IMR-90 (cell line): ENCODE results near the gene MYOZ3. TPM values are rescaled to one million over a fixed set of nuclear protein-coding genes. Genes with fewer than 3 reads are reported as not detected.

Experiments
- ATAC-seq: fragments of 200-7000 bp; cut with Tn5 transposase; 2 replicates; pipeline ENCODE4 v1.9.1; 2020; ENCODE audit warnings: low read depth, mild to moderate bottlenecking, moderate library complexity
- BruUV-seq: library from RNA; stranded (reverse); fragments of 400-500 nt; replicated peaks from 2 replicates; lab custom pipeline; 2021; lab: Mats Ljungman, UMichigan
- CTCF ChIA-PET: fragments of 300-600 bp; formaldehyde crosslinking; extraction: SDS; loops from one replicate; lab custom pipeline; 2021; ENCODE audit warnings: antibody characterized with exemption; lab: Yijun Ruan, JAX
- POLR2A ChIA-PET: fragments of 300-600 bp; sonication (Branson Sonifier 250); formaldehyde crosslinking; loops from one replicate; lab custom pipeline; 2022; ENCODE audit warnings: antibody characterized with exemption; ENCODE audit not compliant: unreplicated experiment; lab: Charles Lee
- DNase-seq: peaks from one replicate; pipeline ENCODE4 v3.0.0; 2013
- H2AFZ ChIP-seq: replicated peaks from 2 replicates; pipeline ENCODE3; 2013; ENCODE audit warnings: low read length, mild to moderate bottlenecking; ENCODE audit not compliant: poor library complexity
- H2AK5ac ChIP-seq: 2 replicates; pipeline ENCODE4 v1.6.1; 2013; ENCODE audit warnings: low read depth, low read length, inconsistent platforms
- H2AK9ac ChIP-seq: replicated peaks from 2 replicates; pipeline ENCODE3; 2013; ENCODE audit warnings: mild to moderate bottlenecking, low read depth, low read length, moderate library complexity; ENCODE audit not compliant: poor library complexity
- H2BK120ac ChIP-seq: 2 replicates; pipeline ENCODE4 v1.6.1; 2013; ENCODE audit warnings: low read depth, low read length, inconsistent platforms
- H2BK15ac ChIP-seq: 3 replicates; pipeline ENCODE4 v1.6.1; 2013; ENCODE audit warnings: low read depth, low read length, inconsistent platforms
- H2BK20ac ChIP-seq: 2 replicates; pipeline ENCODE4 v1.6.1; 2013; ENCODE audit warnings: low read depth, mild to moderate bottlenecking, inconsistent platforms, low read length, moderate library complexity
- H2BK5ac ChIP-seq: 2 replicates; pipeline ENCODE4 v1.6.1; 2013; ENCODE audit warnings: mild to moderate bottlenecking, low read depth, low read length, inconsistent platforms; ENCODE audit not compliant: poor library complexity, severe bottlenecking
- H3K14ac ChIP-seq: replicated peaks from 2 replicates; pipeline ENCODE4 v1.6.1; 2013; ENCODE audit warnings: low read depth, low read length, inconsistent platforms
- H3K18ac ChIP-seq: 2 replicates; pipeline ENCODE4 v1.6.1; 2013; ENCODE audit warnings: low read depth, low read length, control low read depth
- H3K23ac ChIP-seq: 2 replicates; pipeline ENCODE4 v1.6.1; 2013; ENCODE audit warnings: low read depth, low read length, inconsistent platforms
- H3K27ac ChIP-seq: 2 replicates; pipeline ENCODE4 v1.5.1; 2013; ENCODE audit warnings: mild to moderate bottlenecking, control low read depth, low read length; ENCODE audit not compliant: insufficient read depth
- H3K27me3 ChIP-seq: 2 replicates; pipeline ENCODE4 v1.6.1; 2013; ENCODE audit warnings: low read length; ENCODE audit not compliant: control insufficient read depth, insufficient read depth
- H3K36me3 ChIP-seq: 2 replicates; pipeline ENCODE4 v1.6.1; 2013; ENCODE audit warnings: low read length, mixed read lengths; ENCODE audit not compliant: control insufficient read depth, insufficient read depth
- H3K4ac ChIP-seq: 2 replicates; pipeline ENCODE4 v1.6.1; 2013; ENCODE audit warnings: low read depth, low read length, inconsistent platforms
- H3K4me1 ChIP-seq: 2 replicates; pipeline ENCODE4 v1.6.1; 2013; ENCODE audit warnings: low read length, mixed read lengths; ENCODE audit not compliant: control insufficient read depth, insufficient read depth
- H3K4me2 ChIP-seq: 2 replicates; pipeline ENCODE4 v1.6.1; 2013; ENCODE audit warnings: low read depth, mild to moderate bottlenecking, control low read depth, low read length, moderate library complexity
- H3K4me3 ChIP-seq: 2 replicates; pipeline ENCODE4 v1.5.1; 2013; ENCODE audit warnings: low read depth, mild to moderate bottlenecking, control low read depth, low read length, moderate library complexity; ENCODE audit not compliant: insufficient read depth
- H3K56ac ChIP-seq: 2 replicates; pipeline ENCODE4 v1.6.1; 2013; ENCODE audit warnings: low read length, inconsistent platforms; ENCODE audit not compliant: insufficient read depth; ENCODE audit errors: extremely low read depth
- H3K79me1 ChIP-seq, 2 experiments: 2 replicates each; pipeline ENCODE4 v1.6.1; 2013; ENCODE audit warnings: low read length in 2 of 2, inconsistent platforms in 1 of 2, low read depth in 1 of 2
- H3K9ac ChIP-seq: 2 replicates; pipeline ENCODE4 v1.6.1; 2013; ENCODE audit warnings: low read depth, low read length, control low read depth
- H3K9me1 ChIP-seq: 2 replicates; pipeline ENCODE4 v1.6.1; 2013; ENCODE audit warnings: low read length, inconsistent platforms; ENCODE audit not compliant: insufficient read depth
- H3K9me3 ChIP-seq: 2 replicates; pipeline ENCODE4 v1.6.1; 2013; ENCODE audit warnings: low read length; ENCODE audit not compliant: control insufficient read depth, insufficient read depth
- H4K20me1 ChIP-seq: 2 replicates; pipeline ENCODE4 v1.6.1; 2013; ENCODE audit warnings: low read length, inconsistent platforms; ENCODE audit not compliant: insufficient read depth
- H4K5ac ChIP-seq: 2 replicates; pipeline ENCODE4 v1.6.1; 2013; ENCODE audit warnings: mild to moderate bottlenecking, low read depth, low read length, control low read depth
- H4K8ac ChIP-seq, 2 experiments: 2 replicates each; pipeline ENCODE4 v1.6.1; 2013; ENCODE audit warnings: low read depth in 2 of 2, low read length in 2 of 2, control low read depth in 1 of 2, inconsistent platforms in 1 of 2
- H4K91ac ChIP-seq: 2 replicates; pipeline ENCODE4 v1.6.1; 2013; ENCODE audit warnings: low read depth, low read length, inconsistent platforms; ENCODE audit not compliant: insufficient read depth
- CEBPB ChIP-seq: IDR thresholded peaks from 2 replicates; pipeline ENCODE4 v1.6.1; 2012; ENCODE audit warnings: low read depth, low read length, improper control_type of control experiment
- CHD1 ChIP-seq: IDR thresholded peaks from 2 replicates; pipeline ENCODE4 v1.6.1; 2012; ENCODE audit warnings: low read depth, low read length, improper control_type of control experiment
- ELK1 ChIP-seq: fragments of 150-350 bp; IDR thresholded peaks from 2 replicates; pipeline ENCODE4 v1.6.1; 2016; ENCODE audit warnings: low read depth, mild to moderate bottlenecking, low read length, moderate library complexity, borderline replicate concordance
- FOS ChIP-seq: fragments of 150-350 bp; IDR thresholded peaks from 2 replicates; pipeline ENCODE4 v1.6.1; 2016; ENCODE audit warnings: low read depth, low read length
- MAFK ChIP-seq: IDR thresholded peaks from 2 replicates; pipeline ENCODE4 v1.6.1; 2012; ENCODE audit warnings: low read depth, low read length, improper control_type of control experiment
- MAZ ChIP-seq: IDR thresholded peaks from 2 replicates; pipeline ENCODE4 v1.6.1; 2012; ENCODE audit warnings: low read depth, mild to moderate bottlenecking, low read length, improper control_type of control experiment, moderate library complexity, borderline replicate concordance
- NFE2L2 ChIP-seq: fragments of 150-350 bp; IDR thresholded peaks from 2 replicates; pipeline ENCODE4 v1.6.1; 2016; ENCODE audit warnings: low read depth, mild to moderate bottlenecking, low read length
- POLR2A ChIP-seq: IDR thresholded peaks from 2 replicates; pipeline ENCODE4 v1.6.1; 2012; ENCODE audit warnings: mild to moderate bottlenecking, low read depth, low read length
- RCOR1 ChIP-seq: IDR thresholded peaks from 2 replicates; pipeline ENCODE4 v1.6.1; 2012; ENCODE audit warnings: mild to moderate bottlenecking, low read length, improper control_type of control experiment; ENCODE audit not compliant: insufficient replicate concordance
- SMC3 ChIP-seq: fragments of 150-350 bp; IDR thresholded peaks from 2 replicates; pipeline ENCODE4 v1.6.1; 2016; ENCODE audit warnings: low read depth, mild to moderate bottlenecking, antibody characterized with exemption, low read length, moderate library complexity
- USF2 ChIP-seq: fragments of 150-350 bp; IDR thresholded peaks from 2 replicates; pipeline ENCODE4 v1.6.1; 2017; ENCODE audit warnings: mild to moderate bottlenecking, antibody characterized with exemption, low read length, low read depth
- WGBS, 2 experiments: methylation state at CpG; one replicate each; pipeline versions ENCODE4 v1.1.5 to v1.1.7; 2013; ENCODE audit warnings: missing lambda C conversion rate in 2 of 2; ENCODE audit not compliant: insufficient read length in 1 of 2; ENCODE audit errors: extremely low coverage in 2 of 2; 5-methylcytosine and 5-hydroxymethylcytosine counted together
- dilution Hi-C: fragments of 300-500 bp; cut with HindIII; formaldehyde crosslinking; loops from one replicate; pipeline ENCODE4 v1.14.3; 2018; ENCODE audit warnings: low sequenced_read_pairs; ENCODE audit not compliant: unreplicated experiment
- in situ Hi-C: fragments of 300-500 bp; cut with MboI; formaldehyde crosslinking; loops from 3 replicates; pipeline ENCODE4 v1.14.3; 2019; ENCODE audit warnings: low sequenced_read_pairs, inconsistent platforms, mixed read lengths
- intact Hi-C: fragments of 100-400 bp; cut with micrococcal nuclease; formaldehyde crosslinking; loops from 2 replicates; pipeline ENCODE4 v1.10.0; 2022
- polyA plus RNA-seq, 3 experiments: library from polyadenylated mRNA; depleted of rRNA; stranded (reverse); fragments of >200 nt; gene quantifications; 2 replicates each; pipeline ENCODE4 v1.2.3, GENCODE V29; 2012; ENCODE audit warnings: low replicate concordance in 1 of 3
- total RNA-seq: library from RNA; depleted of rRNA; stranded (reverse); fragments of >200 nt; gene quantifications from 2 replicates; pipeline ENCODE4 v1.2.3, GENCODE V29; 2012

MYOZ3 gene
- total and polyA plus RNA-seq, 2 of the 4 experiments (the other 2 are of a cell fraction) = under 0.01 to 0.24 TPM

GRCh38 chr5:150640311-150641005 is 20.6 kb upstream of the MYOZ3 start, which contains the start of gene SYNPO (continued):
- TF ChIP-seq MAZ (peak; percentile 65; the same call in 1 of the 2 replicates), NFE2L2 (peak; percentile 48; the same call in 1 of the 2 replicates), POLR2A (peak; percentile 63; the same call in 1 of the 2 replicates)

GRCh38 chr5:150641006-150641570 is 20.0 kb upstream of the MYOZ3 start:
- Histone ChIP-seq H3K27me3 (no peaks in the 10 kb centered on the region), H2AK5ac (peak overlapping the region; percentile 81), H3K18ac (peak overlapping the region; percentile 72), H3K14ac (peak overlapping the region; percentile 98), H3K36me3 (no peaks in the 10 kb centered on the region), H3K4me2 (peak overlapping the region; percentile 67), H3K23ac (peak overlapping the region; percentile 94), H4K5ac (peak overlapping the region; percentile 82), H2BK5ac (peak overlapping the region; percentile 84), H3K4me3 (peak overlapping the region; percentile 50), H3K9me3 (no peaks in the 10 kb centered on the region), H4K91ac (peak overlapping the region; percentile 91), H3K79me1 (peaks cover 19 to 51% of the 10 kb centered on the region in 2 experiments), H2BK120ac (peak overlapping the region; percentile 93), H3K56ac (peak overlapping the region; percentile 96), H4K8ac (peak overlapping the region; percentile 71 to 84), H3K9me1 (peaks cover 31% of the 10 kb centered on the region), H2AK9ac (peak overlapping the region; percentile 96), H3K9ac (peak overlapping the region; percentile 81), H2BK20ac (peak overlapping the region; percentile 97), H2AFZ (peak overlapping the region; percentile 24), H4K20me1 (peaks cover 29% of the 10 kb centered on the region), H2BK15ac (peak overlapping the region; percentile 80; the same call in 2 of the 3 replicates), H3K4me1 (peaks cover 59% of the 10 kb centered on the region), H3K4ac (peak overlapping the region; percentile 96), H3K27ac (peak overlapping the region; percentile 90)
- in situ Hi-C loops = no loop called here
- POLR2A ChIA-PET = interaction anchor here (1.2 kb wide), 1 partner anchor 68 kb away, joined by 3 read pairs; no protein-coding TSS in a partner anchor
- ATAC-seq = peak; percentile 6
- CTCF ChIA-PET = interaction anchor here (0.9 to 1.4 kb wide), 3 partner anchors 12 to 81 kb away, joined by 3 to 6 read pairs (median 3); no protein-coding TSS in a partner anchor
- no TSS peak for BruUV-seq
- dilution Hi-C loops = no loop called here
- intact Hi-C loops = loop anchor here (5.0 kb wide), 1 partner anchor 169 kb away; no protein-coding TSS in a partner anchor
- 29% methylated on average over 4 of the region's 9 CpGs; no CpG with 5 or more reads in 1 of the 2 experiments for WGBS, 2 experiments
- DNase-seq = peak; percentile 77
- TF ChIP-seq USF2 (peak; percentile 33; the same call in 1 of the 2 replicates), ELK1 (no peak), POLR2A (0 out of 2 replicates have a peak, but pooled peaks have one; percentile 40), MAFK (no peak), RCOR1 (no peak), CHD1 (no peak; the same call in 1 of the 2 replicates), CEBPB (no peak), FOS (no peak), SMC3 (no peak), NFE2L2 (no peak)
